ENCODE measurements around the gene SLC8A3. TPM values are rescaled to one million over a fixed set of nuclear protein-coding genes. Genes with fewer than 3 reads are reported as not detected.

The SLC8A3 gene
- polyA plus RNA-seq, 1 of the 3 experiments (the other 2 are of a cell fraction) = 0.26 TPM

GRCh38 chr14:70144046-70144445 lies 44.7 kb downstream of the SLC8A3 start:
- CTCF ChIA-PET = interaction anchor here (0.9 to 1.9 kb wide), 2 partner anchors 45 kb away, joined by 3 to 5 read pairs; partner anchors contain the start of gene SLC8A3
- no peaks in the 10 kb centered on the region for H4K20me1 ChIP-seq (ENCODE audit: insufficient read depth)
- H3K9me2 ChIP-seq = no peaks in the 10 kb centered on the region
- no peaks in the 10 kb centered on the region for H3F3A ChIP-seq (replicated peaks; ENCODE audit: insufficient read depth)
- no peaks in the 10 kb centered on the region for H3K79me2 ChIP-seq (ENCODE audit: insufficient read depth)
- no peak overlapping the region for H3K9ac ChIP-seq
- H3K27ac ChIP-seq (ENCODE audit: low read depth in 2 of 2, low read length in 1 of 2) = no peak overlapping the region
- no peak overlapping the region for H2AFZ ChIP-seq (ENCODE audit: low read depth)
- peaks cover 0 to 2% of the 10 kb centered on the region in 2 experiments for H3K36me3 ChIP-seq (replicated peaks in 1 of 2; ENCODE audit: control insufficient read depth in 1 of 2, insufficient read depth in 2 of 2, low read length in 1 of 2)
- no peak for DNase-seq
- H3K27me3 ChIP-seq (ENCODE audit: insufficient read depth) = no peaks in the 10 kb centered on the region
- H3K4me3 ChIP-seq (ENCODE audit: low read depth in 2 of 2, low read length in 1 of 2) = no peak overlapping the region
- POLR2A ChIA-PET = interaction anchor here (1.1 kb wide), 1 partner anchor 45 kb away, joined by 4 read pairs; the partner anchor contains the start of gene SLC8A3
- WGBS (ENCODE audit: low lambda C conversion rate) = 30% methylated on average over 6 of the region's 6 CpGs
- no peaks in the 10 kb centered on the region for H3K9me3 ChIP-seq
- TF ChIP-seq NRF1 (IDR thresholded peaks at IDR 0.05; ENCODE audit: low read depth, low read length) = no peak
- no peak for TF ChIP-seq FOXJ3 (CRISPR knock-in tag; IDR thresholded peaks at IDR 0.05)
- TF ChIP-seq RAD21 (IDR thresholded peaks at IDR 0.05; ENCODE audit: low read length) = no peak
- TF ChIP-seq TAF1 (IDR thresholded peaks at IDR 0.05; ENCODE audit: borderline replicate concordance, low read depth, low read length) = no peak
- no peak for TF ChIP-seq FOSL2 (IDR thresholded peaks at IDR 0.05; ENCODE audit: borderline replicate concordance, low read depth)
- no peak for TF ChIP-seq USF1 (IDR thresholded peaks at IDR 0.05; ENCODE audit: borderline replicate concordance, low read depth)
- TF ChIP-seq GATA2 (CRISPR knock-in tag; IDR thresholded peaks at IDR 0.05) = no peak
- TF ChIP-seq MEF2A (IDR thresholded peaks at IDR 0.05; ENCODE audit: borderline replicate concordance, low read depth) = no peak
- no peak for TF ChIP-seq MXI1 (IDR thresholded peaks at IDR 0.05; ENCODE audit: low read depth, low read length)
- TF ChIP-seq SIN3A (IDR thresholded peaks at IDR 0.05; ENCODE audit: borderline replicate concordance, low read depth, low read length) = no peak
- no peak for TF ChIP-seq CTCF (IDR thresholded peaks at IDR 0.05)
- peaks cover 0 to 20% of the 10 kb centered on the region in 2 experiments; a peak in 1 of 4 replicates for H3K4me1 ChIP-seq (ENCODE audit: control insufficient read depth in 1 of 2, insufficient read depth in 2 of 2, low read depth in 1 of 2, low read length in 1 of 2)
- H3K4me2 ChIP-seq = no peak overlapping the region

GRCh38 chr14:70143306-70143705 lies 45.4 kb downstream of the SLC8A3 start:
- Histone ChIP-seq H3F3A (replicated peaks; ENCODE audit: insufficient read depth) (no peaks in the 10 kb centered on the region), H3K36me3 (replicated peaks in 1 of 2; ENCODE audit: control insufficient read depth in 1 of 2, insufficient read depth in 2 of 2, low read length in 1 of 2) (peaks cover 0 to 2% of the 10 kb centered on the region in 2 experiments), H3K79me2 (ENCODE audit: insufficient read depth) (no peaks in the 10 kb centered on the region), H3K4me3 (ENCODE audit: low read depth in 2 of 2, low read length in 1 of 2) (no peak overlapping the region), H3K4me1 (ENCODE audit: control insufficient read depth in 1 of 2, insufficient read depth in 2 of 2, low read depth in 1 of 2, low read length in 1 of 2) (peaks cover 0 to 12% of the 10 kb centered on the region in 2 experiments; a peak in 1 of 4 replicates), H4K20me1 (ENCODE audit: insufficient read depth) (no peaks in the 10 kb centered on the region), H3K27ac (ENCODE audit: low read depth in 2 of 2, low read length in 1 of 2) (no peak overlapping the region), H3K9ac (no peak overlapping the region), H3K4me2 (no peak overlapping the region), H3K27me3 (ENCODE audit: insufficient read depth) (no peaks in the 10 kb centered on the region), H2AFZ (ENCODE audit: low read depth) (no peak overlapping the region), H3K9me2 (no peaks in the 10 kb centered on the region), H3K9me3 (no peaks in the 10 kb centered on the region)
- WGBS (ENCODE audit: low lambda C conversion rate) = 43% methylated on average over 4 of the region's 5 CpGs
- ChIA-PET POLR2A (no interaction called here), CTCF (interaction anchor here (0.9 to 1.9 kb wide), 2 partner anchors 46 to 325 kb away, joined by 3 to 5 read pairs; partner anchors contain the start of gene SLC8A3)
- DNase-seq = no peak
- TF ChIP-seq IRF3 (IDR thresholded peaks at IDR 0.05; ENCODE audit: low read depth, low read length) (no peak), REST (IDR thresholded peaks at IDR 0.05; ENCODE audit: low read depth, low read length) (no peak), ELF1 (IDR thresholded peaks at IDR 0.05) (no peak), POLR2AphosphoS5 (IDR thresholded peaks at IDR 0.05; ENCODE audit: low read depth, low read length) (no peak), RCOR1 (IDR thresholded peaks at IDR 0.05; ENCODE audit: low read length) (no peak), SMC3 (IDR thresholded peaks at IDR 0.05; ENCODE audit: low read depth, low read length) (no peak), RAD21 (IDR thresholded peaks at IDR 0.05; ENCODE audit: low read length) (no peak), NFIC (IDR thresholded peaks at IDR 0.05; ENCODE audit: borderline replicate concordance) (no peak), CHD2 (IDR thresholded peaks at IDR 0.05; ENCODE audit: low read length, partially characterized antibody) (no peak), USF1 (IDR thresholded peaks at IDR 0.05; ENCODE audit: borderline replicate concordance, low read depth) (no peak), MXI1 (IDR thresholded peaks at IDR 0.05; ENCODE audit: low read depth, low read length) (no peak)

Data from SK-N-SH (cell line).